AML-193 (cell line): ENCODE measurements around the gene NOTCH1.

ENCODE experiments used
- DNase-seq, 2 experiments: peaks; one replicate each; lab custom pipeline; 2025; lab: John Stamatoyannopoulos, UW

The NOTCH1 gene

DNA sequence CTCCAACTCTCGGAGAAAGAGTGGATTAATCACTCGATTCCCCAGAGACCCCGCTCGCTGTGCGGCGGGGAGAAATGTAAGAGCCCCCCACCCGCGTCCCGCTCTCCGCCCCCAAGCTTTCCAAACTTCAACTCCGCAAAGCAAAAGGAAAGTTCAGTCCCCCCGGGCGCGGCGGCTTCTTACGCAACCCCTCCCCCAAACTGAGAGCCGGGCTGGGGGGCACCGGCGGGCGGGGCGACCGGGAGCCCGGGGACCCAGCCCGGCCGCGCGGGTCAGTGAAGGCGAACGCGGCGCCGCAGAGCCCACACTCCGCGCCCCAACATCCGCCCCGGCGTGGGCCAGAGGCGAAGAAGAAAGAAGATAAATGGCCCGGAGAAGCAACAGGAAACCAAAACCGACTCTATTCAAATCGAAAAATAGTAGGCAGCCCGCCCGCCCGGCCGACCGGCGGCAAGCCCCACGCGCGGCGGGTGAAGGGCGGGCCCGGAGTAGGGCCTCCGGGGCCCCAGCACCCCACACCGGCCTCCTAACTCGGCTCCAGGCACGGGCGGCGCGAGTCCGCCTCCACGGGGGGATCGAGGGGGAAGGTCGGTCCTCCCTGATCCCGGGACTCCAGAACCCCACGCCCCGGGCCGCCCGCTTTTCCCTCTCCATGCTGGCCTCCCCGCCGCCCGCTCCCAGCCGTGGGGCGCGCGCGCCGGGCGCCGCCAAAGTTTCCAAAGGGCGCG, 720 bp downstream of the NOTCH1 start:
- DNase-seq = no peak

DNA sequence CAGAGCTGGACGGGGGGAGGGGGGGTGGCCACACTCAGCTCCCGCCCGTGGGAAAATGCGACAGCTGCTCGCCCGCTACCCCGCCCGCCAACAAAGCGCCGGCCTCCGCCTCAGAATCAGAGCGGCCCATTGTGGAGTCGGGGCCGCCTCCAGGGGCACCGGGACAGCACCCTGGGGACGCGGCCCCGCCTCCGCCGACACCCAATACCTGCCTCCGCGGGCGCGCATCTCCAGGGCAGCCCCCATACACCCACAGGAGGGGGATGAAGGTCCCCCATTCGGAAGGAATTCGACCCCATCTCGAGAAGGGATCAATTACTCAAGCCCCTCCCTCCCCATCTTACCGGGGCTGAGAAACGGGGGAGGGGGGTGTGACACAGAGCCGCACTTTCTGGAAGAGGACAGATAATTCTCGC, 1.3 kb downstream of the NOTCH1 start:
- DNase-seq = no peak

DNA sequence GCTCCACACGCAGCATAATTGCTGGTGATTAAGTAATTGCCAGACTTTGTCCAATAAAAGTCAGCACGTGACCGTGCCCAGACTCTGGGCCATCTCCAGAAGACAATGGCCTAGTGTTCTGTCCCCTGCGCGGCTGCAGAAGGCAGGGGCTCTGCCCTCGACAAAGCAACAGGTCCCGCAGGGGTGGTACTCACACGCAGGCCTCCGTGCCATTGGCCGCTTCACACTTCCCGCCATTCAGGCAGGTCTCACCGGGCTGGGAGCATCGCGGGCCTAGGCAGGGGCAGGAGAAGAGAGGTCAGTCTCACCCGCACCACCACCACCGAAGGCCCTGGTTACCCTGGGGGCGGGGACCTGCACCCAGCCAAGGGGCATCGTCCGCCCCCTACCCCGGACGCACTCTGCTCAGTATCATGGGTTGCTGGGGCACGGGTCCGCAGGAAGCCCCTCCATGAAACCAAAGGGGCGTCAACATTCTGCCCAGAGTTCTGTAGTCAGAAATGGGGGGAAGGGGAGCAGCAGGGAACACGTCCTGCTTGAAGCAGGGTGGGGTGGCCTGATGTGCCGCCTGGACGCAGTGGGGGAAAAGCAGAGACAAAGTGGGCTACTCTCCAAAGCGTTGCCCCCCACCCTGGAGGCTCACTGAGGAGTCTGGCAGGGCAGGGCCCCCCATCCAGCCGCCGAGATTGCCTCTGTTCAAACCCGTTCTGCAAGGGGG, 1.9 kb downstream of the NOTCH1 start:
- DNase-seq = no peak

DNA sequence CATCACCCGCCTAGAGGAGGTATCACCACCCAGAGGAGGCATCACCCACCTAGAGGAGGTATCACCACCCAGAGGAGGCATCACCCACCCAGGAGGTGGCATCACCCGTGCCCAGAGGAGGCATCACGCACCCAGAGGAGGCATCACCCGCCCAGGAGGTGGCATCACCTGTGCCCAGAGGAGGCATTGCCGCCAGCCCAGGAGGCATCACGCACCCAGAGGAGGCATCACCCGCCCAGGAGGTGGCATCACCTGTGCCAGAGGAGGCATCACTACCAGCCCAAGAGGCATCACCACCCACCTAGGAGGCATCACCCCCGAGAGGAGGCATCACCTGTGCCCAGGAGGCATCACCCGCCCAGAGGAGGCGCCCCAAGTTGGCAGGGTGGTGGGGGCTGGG, 2.6 kb downstream of the NOTCH1 start:
- no peak for DNase-seq

DNA sequence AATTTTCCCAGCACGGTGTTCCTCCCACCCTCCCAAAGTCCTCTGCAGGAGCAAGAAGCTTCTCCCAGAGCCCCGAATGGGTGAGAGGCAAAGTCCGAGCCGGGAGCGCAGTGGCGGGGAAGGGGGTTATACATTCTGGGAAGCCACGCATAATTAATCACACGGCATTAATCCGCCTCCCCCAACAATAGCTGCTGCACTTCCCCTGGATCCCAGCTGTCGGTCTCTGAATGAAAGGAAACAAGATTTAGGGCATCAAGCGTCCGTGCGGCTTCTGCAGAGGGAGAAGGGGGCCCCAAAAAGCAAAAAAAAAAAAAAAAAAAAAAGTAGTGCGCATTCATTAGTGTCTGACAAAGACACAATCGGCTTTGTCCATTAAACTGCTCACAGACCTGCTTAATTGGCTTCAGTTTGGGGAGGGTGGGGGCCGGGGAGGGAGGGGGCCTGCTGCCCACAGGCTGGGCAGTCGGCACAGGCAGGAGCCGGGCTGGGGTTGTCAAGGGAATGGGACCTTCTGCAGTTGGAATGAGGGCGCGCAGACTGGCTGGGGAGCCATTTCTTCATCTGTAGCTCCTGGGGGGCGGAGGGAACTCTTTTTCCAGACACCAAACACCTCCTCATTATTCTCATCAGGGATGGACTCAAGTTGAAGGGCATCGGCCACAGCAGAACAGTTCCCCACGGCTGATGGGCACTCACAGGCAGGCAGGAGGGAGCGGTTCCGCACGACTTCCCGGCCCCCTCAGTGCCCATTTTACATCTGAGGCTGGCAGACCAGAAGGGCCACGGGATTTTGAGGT, 3.4 kb downstream of the NOTCH1 start:
- no peak for DNase-seq

DNA sequence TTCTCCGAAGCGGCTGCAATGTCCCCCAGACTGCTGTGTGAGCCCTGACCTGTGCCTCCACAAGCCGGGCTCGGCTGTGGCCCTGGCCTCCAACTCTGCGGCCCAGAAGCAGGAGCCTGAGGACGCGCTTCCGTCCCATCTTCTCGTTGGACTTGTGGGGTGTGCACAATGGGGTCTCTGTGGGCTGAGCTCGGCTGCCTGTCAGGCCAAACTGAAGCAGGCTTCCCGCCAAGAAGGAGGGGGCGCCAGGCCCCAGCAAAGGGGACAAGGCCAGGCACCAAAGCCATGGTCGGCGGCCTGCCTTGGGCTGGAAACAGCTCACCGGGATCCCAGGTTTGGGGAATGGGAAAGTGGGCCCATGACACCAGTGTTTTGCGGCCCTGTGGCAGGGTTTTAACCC, 4.1 kb downstream of the NOTCH1 start:
- no peak for DNase-seq

DNA sequence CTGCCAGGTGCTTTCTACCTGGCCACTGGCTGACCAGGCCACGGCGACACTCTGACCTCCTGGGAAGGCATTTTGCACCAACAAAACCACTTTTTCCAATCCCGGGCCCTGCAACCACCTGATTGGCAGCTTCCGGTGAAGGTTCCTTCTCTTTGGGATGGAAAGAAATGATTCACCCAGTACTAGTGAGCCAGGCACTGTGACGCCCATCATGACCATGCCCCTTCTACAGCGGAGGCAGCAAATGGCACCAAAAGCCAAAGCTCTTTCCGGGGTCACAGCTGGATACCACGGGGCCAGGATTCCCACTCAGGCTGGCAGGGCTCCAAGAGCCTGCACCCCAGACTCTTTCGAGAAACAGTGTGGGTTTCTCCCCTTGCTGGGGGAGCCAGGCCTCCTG, 4.7 kb downstream of the NOTCH1 start:
- no peak for DNase-seq

DNA sequence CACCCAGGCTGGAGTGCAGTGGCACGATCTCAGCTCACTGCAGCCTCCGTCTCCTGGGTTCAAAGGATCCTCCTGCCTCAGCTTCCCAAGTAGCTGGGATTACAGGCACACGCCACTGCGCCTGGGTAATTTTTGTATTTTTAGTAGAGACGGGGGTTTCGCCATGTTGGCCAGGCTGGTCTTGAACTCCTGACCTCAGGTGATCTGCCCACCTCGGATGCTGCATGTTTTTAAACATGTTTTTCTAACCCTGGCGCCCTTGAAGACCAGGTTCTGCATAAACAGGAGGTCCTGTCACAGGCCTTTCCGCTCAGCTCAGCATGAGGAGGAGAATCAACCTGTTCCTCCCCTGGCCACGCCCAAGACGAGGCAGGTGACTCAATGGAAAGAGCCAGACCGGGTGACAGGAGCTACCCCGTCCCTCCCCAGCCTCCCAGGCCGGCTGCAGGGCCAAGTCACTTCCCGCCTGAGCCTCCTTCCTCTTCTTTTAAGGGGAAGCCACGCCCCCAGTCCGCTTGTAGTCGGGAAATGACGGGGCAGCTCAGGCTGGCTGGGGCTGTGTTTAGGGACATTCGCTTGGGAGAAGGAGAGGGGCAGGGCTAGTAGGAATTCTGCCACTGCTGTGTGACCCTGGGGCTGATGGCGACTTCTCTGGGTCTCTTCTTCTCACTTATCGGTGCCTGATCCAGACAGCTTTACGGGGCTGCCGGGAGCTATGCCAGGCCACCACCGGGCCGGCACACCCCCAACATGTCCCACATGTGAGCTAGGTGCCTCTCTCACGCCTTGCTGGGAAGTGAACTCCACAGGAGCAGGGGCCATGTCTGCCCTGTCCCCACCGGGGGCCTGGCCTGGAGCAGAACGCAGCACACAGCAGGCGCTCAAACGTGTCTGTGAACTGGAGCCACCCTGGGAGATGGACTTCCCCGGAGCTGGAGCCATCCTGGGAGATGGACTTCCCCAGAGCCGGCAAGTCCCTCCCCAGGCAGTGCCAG, 6.1 kb downstream of the NOTCH1 start:
- peak; percentile 94 to 95 for DNase-seq

DNA sequence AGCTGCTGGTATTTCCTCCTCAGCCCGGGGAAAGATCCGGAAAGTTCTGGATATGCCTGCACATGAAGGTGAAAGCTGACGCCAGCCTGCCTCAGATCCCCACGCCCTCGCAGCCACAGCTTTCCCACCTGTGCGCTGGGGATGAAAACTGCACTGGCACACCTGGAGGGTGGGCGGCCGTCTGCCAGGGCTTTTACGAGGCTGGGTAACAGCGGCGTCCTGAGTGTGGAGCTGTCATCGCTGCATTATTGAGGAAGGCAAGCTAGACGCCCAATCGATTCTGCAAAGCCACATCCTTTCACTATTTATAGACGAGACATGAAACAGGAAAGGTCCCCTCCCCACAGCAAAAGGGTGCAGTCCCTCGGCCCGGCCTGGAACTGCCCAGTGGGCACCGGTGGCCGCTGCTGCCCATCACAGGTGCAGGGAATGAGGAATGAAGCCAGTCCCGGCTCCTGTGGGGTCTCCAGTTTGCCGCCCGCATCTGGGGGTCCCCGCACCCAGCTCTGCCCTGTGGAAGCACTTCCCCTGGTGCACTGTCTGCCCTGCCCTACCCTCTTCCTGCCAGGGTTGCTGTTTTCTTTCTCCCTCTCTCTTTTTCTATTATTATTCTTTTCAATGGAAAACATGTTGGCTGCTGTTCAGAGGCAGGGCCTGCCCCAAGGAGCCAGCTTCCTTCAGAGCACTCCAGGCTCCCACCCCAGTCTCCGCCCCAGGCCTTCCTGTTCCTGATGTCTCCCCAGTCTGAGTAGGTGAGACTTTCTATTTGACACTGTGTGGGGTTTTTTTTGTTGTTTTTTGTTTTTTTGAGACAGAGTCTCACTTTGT, 7.0 kb downstream of the NOTCH1 start:
- no peak for DNase-seq

DNA sequence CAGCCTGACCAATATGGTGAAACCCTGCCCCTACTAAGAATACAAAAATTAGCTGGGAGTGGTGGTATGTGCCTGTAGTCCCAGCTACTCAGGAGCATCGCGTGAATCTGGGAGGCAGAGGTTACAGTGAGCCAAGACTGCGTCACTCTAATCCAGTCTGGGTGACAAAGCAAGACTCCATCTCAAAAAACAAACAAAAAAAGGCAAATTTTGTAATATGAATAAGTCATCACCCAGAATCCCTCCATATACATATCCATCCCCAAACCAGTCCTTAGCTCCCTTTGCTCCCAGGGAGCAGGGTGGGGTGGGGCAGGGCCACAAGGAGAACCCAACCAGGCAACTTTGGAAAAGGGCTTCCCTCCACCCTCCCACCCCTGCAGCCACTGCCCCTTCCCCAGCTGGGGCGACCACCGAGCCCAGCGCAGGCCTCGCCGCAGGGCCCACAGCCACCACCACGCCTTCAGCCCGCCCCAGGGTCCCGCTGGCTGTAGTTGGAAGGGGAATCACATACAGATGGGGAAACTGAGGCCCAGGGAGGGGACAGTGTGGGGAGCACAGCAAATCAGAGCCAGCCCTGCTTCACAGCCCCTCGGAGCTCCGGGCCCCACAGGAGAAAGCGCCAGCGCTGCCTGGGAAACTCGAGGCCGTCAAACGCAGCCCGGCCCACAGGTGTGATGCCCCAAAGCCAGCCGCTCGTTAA, 7.8 kb downstream of the NOTCH1 start:
- no peak for DNase-seq

DNA sequence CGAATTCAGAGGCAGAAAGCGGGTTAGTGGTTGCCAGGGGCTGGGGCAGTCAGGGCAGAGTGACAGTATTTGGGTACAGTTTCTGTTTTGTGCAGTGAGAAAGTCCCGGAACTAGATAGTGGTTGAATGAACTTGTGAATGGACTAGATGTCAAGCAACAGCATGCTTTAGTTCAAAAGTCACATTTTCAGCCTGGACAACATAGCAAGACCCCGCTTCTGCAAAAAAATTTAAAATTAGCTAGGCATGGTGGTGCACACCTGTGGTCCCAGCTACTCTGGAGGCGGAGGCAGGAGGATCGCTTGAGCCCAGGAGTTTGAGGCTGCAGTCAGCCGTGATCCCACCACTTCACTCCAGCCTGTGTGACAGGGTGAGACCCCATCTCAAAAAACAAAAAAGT, 8.4 kb downstream of the NOTCH1 start:
- no peak for DNase-seq

DNA sequence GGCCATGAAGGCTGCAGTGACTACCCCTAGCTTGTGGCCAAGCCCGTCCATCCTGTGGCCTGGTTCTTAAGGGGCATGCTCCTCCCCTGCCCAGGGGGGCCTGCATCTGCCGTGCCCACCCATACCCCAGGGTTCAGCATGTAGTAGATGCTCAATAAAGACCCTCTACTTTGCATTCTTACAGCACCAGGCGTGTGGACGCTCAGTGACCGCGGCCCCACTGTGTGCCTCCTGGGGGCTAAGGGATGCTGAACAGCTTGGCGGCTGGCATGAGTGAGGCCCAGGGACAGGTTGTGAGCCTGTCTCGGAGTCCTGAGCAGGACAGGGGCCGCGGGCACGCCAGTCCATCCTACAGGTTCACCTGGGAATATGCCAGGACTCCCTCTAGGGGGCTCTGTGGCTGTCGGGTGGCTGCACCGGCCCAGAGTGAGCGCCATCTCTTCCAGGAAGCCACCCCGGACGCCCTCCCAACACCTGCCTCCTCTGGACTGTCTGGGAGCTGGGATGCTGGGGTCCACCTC, 9.1 kb downstream of the NOTCH1 start:
- DNase-seq = no peak

DNA sequence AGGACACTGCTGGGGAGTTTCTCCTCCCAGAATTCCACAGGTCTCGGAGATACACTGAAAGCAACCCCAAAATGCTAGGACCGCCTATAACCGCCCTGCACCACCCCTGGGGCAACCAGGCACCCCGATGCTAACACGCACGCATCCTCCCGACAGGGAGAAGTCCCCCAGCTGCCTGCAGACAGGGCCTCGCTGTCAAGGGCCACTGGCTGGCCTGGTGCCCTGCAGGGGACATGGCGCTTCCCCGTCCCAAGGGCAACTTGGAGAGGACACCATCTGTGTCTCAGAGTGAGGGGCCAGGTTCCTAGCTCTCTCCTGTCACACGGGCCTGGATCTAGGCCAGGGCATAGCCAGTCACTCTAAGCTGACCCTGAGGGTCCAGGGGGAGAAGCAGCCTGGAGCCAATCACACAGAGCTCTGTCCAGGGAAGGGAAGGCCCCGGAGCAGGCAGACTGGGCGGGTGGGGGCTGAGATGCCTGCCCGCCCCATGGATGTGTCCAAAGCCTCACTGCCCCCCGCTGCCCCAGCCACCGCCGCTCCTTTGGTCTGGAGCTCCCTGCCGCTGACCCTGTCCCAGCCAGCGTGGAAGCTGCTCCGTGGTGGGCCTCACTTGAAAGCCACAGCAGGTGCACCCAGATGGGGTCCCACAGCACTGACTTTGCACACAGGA, 9.7 kb downstream of the NOTCH1 start:
- DNase-seq = no peak

DNA sequence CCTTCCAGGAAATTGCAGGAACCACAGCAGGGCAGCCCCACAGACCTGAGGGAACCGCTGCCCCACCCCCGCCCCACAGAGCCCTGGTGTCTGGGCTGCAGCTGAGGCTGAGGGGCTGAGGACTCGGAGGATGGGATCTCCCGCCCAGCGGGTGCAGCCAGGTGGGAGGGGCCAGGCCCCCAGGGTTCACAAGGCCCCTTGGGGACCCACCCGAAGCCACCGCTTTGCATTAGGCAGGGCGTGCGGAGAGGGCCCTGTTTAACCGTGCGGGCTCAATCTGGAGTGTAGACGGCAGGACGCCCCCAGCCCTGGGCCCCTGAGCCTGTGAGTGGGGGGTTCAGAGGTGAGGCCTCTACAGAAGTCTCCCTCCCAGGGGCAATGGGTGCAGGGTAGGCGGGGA, 10.8 kb downstream of the NOTCH1 start:
- DNase-seq = no peak

DNA sequence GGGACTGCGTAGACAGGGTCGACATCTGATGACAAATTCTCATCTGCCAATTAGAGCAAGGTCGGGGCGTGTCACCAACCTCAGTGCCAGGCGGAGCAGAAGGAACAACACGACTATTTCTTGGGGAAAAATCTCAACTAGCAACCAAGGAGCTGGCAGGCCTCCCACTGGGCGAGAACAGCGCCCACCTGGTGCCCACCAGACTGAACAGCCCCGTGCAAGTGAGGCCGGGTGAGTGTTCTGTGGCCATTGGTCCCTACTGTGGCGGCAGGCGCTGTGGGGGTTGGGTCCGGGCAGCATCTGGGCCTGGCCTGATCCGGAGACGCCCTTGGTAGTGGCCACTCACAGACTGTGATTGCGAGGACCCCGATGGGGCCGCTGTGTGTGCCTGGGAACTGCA, 11.5 kb downstream of the NOTCH1 start:
- DNase-seq = no peak

DNA sequence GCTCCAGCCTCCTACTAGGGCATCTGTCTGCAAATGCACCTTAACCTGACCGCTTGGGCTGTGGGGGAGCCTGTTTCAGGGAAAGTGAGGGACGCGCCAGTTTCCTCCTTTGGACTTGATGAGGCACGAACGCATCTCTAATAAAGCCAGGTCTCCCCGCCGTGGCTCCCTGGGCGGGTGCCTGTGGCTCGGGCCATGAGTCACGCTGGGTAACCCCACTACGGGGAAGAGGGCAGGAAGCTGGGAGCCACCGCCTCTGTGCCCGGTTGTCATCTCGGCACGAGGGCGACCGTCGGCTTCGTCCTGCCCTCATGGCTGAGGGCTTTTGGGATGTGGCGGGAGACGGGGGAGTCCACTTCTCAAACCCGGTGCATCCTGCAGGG, 12.1 kb downstream of the NOTCH1 start:
- DNase-seq = no peak

DNA sequence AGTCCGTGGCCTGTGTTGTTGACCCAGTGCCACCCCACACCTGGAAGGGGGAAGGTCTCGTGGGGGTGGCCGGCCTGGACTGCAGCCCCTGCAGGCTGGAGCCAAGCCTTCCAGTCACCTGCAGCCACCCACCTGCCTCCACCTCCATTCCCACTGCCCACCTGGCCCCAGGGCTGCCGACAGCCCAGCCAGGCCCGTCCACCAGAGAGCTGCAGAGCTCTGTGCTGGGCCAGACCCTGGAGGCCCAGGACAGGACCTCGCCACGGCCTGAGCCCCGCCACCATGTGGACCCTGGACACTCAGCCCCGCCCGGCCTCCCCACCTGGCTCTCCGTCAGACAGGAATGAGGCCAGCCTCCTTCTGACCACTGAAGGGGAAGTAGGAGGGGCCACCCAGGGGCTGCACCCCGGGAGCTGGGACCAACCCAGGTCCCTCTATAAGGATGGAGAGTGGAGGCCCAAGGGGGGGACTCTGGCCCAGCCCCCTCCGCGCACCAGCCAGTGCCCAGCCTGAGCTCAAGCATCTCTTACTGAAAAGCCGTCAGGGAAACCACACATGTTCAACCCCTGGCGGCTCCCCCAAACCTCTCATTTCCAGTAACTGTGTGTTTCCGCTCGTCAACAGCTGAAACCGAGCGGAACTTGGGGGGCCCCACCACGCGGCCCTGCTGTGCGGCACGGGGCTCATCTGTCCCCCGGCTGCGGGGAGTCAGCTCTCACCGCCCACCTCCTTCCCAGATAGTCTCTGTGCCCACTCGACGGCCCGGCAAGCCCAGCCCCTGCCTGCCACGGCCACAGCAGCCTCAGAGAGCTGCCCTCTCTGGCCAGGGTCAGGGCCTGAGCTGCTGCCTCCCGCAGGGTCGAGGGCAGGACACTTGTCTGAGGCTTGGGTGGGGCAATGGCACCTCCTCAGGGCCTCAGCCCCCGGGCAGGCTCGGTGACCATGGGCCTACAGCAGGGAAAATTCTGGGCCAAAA, 12.8 kb downstream of the NOTCH1 start:
- no peak for DNase-seq
